Left ventricle myocardium superior (tissue), 1 donor: ENCODE data around the gene TAF6L. TPM values are rescaled to one million over a fixed set of nuclear protein-coding genes. Genes with fewer than 3 reads are reported as not detected.
A peak's percentile ranks its signal among the peaks of the same experiment; 100 is the strongest.
"Not testable (repeated sequence)": the region's sequence is repeated elsewhere in the genome, so short reads cannot be mapped to it uniquely, and the experiment has no call there.

Source experiments
- ATAC-seq: fragments of 200-7000 bp; cut with Tn5 transposase; one replicate; pipeline ENCODE4 v1.9.1; 2020; ENCODE audit warnings: mild to moderate bottlenecking, moderate library complexity
- DNase-seq: peaks from one replicate; pipeline ENCODE4 v3.0.0-alpha.2; 2020
- intact Hi-C: fragments of 100-400 bp; cut with micrococcal nuclease; formaldehyde crosslinking; loops from one replicate; pipeline ENCODE4 v1.11.0; 2022
- total RNA-seq: library from RNA; stranded (reverse); fragmentation: NEBNext Ultra II Directional; extraction: Animal tissue kit (Norgen Biotek cat#: 25700); gene quantifications from one replicate; pipeline ENCODE4 v1.2.1, GENCODE V29; 2021
- donor health status: DM: no; HTN: yes; CAD: no; lungs with severe emphysema.

Gene TAF6L
- total RNA-seq, 1 donor from 2014 or later, result 8.8 TPM

- no peak for DNase-seq
- intact Hi-C loops, result no loop called here
- no peak for ATAC-seq
Observed at GRCh38 chr11:62796281-62796680, 25.1 kb downstream of the TAF6L start.

GRCh38 chr11:62799486-62799885, 28.3 kb downstream of the TAF6L start:
- ATAC-seq, result no peak
- intact Hi-C loops, result no loop called here
- DNase-seq, result no peak

GRCh38 chr11:62801071-62801470, 29.9 kb downstream of the TAF6L start:
- intact Hi-C loops, result no loop called here
- no peak for ATAC-seq
- no peak for DNase-seq

- ATAC-seq (peak; percentile 1), DNase-seq (no peak)
- intact Hi-C loops, result no loop called here
Observed at GRCh38 chr11:62804310-62805075, 33.3 kb downstream of the TAF6L start.

- DNase-seq (peak; percentile 97), ATAC-seq (peak; percentile 92)
- intact Hi-C loops, result no loop called here
Observed at GRCh38 chr11:62805076-62805892, 34.1 kb downstream of the TAF6L start, which contains the start of gene NXF1. NXF1 (minus strand) TSS chr11:62805440; CDS start chr11:62805356, 84 bp downstream.

- ATAC-seq (peak; percentile 8), DNase-seq (no peak)
- intact Hi-C loops, result no loop called here
Observed at GRCh38 chr11:62805961-62806441, 34.8 kb downstream of the TAF6L start.

- ATAC-seq (peak; percentile 66), DNase-seq (no peak)
- intact Hi-C loops, result no loop called here
Observed at GRCh38 chr11:62806611-62807121, 35.5 kb downstream of the TAF6L start.

GRCh38 chr11:62810748-62811147, 39.6 kb downstream of the TAF6L start:
- intact Hi-C loops, result no loop called here
- ATAC-seq, result no peak
- no peak for DNase-seq

- intact Hi-C loops, result no loop called here
- no peak for DNase-seq
- no peak for ATAC-seq
Observed at GRCh38 chr11:62811659-62812058, 40.5 kb downstream of the TAF6L start.

- ATAC-seq, result no peak
- no peak for DNase-seq
- intact Hi-C loops, result no loop called here
Observed at GRCh38 chr11:62816557-62816956, 45.4 kb downstream of the TAF6L start.

GRCh38 chr11:62817129-62817528, 45.9 kb downstream of the TAF6L start:
- no peak for ATAC-seq
- intact Hi-C loops, result no loop called here

GRCh38 chr11:62823677-62824076, 52.5 kb downstream of the TAF6L start:
- DNase-seq, result no peak
- intact Hi-C loops, result no loop called here
- no peak for ATAC-seq

More at GRCh38 chr11:62817129-62817528, 45.9 kb downstream of the TAF6L start:
- no peak for DNase-seq

- intact Hi-C loops, ATAC-seq: not testable (repeated sequence)
Observed at GRCh38 chr11:62828130-62828529, 56.9 kb downstream of the TAF6L start.

GRCh38 chr11:62830904-62831519, 59.8 kb downstream of the TAF6L start:
- no peak for ATAC-seq
- no peak for DNase-seq
- intact Hi-C loops, result no loop called here

More at GRCh38 chr11:62828130-62828529, 56.9 kb downstream of the TAF6L start:
- DNase-seq, result not testable (repeated sequence)

GRCh38 chr11:62831520-62832335, 60.5 kb downstream of the TAF6L start, which contains the start of gene STX5:
STX5 (minus strand) TSS chr11:62832051; CDS start chr11:62831243, 808 bp downstream.
- intact Hi-C loops, result no loop called here
- ATAC-seq (peak; percentile 98), DNase-seq (peak; percentile 100)

- ATAC-seq (peak; percentile 5), DNase-seq (peak; percentile 48)
- intact Hi-C loops, result no loop called here
Observed at GRCh38 chr11:62832336-62833234, 61.4 kb downstream of the TAF6L start, which contains the start of gene TEX54. TEX54 (minus strand) TSS chr11:62832841.

- DNase-seq (no peak), ATAC-seq (no peak)
- intact Hi-C loops, result no loop called here
Observed at GRCh38 chr11:62835336-62835735, 64.1 kb downstream of the TAF6L start.
